HepG2 (cell line): ENCODE data around the gene AARS1. TPM values are rescaled to one million over a fixed set of nuclear protein-coding genes. Genes with fewer than 3 reads are reported as not detected.
A peak's percentile ranks its signal among the peaks of the same experiment; 100 is the strongest.

Source experiments
- ATM ChIP-seq: fragments of 450-650 bp; IDR thresholded peaks from 2 replicates; pipeline ENCODE4 v1.7.1; 2017; ENCODE audit warnings: mild to moderate bottlenecking, borderline replicate concordance
- CHD2 ChIP-seq: IDR thresholded peaks from 2 replicates; pipeline ENCODE4 v1.6.1; 2011; ENCODE audit warnings: low read depth, low read length, improper control_type of control experiment
- FIP1L1 ChIP-seq: fragments of 200-400 bp; formaldehyde crosslinking; IDR thresholded peaks from 2 replicates; pipeline ENCODE4 v1.6.1; 2018; ENCODE audit warnings: low read depth, mild to moderate bottlenecking, low read length, moderate library complexity, borderline replicate concordance; ENCODE audit not compliant: insufficient read depth
- FOXA1 ChIP-seq, 2 experiments: fragments of 450-650 bp in 1 of 2; sonication (generic) in 1 of 2; formaldehyde crosslinking in 1 of 2; IDR thresholded peaks; 2 replicates each; pipeline versions ENCODE4 v1.4.0 to v1.6.1; 2016 to 2020; ENCODE audit warnings: missing genetic modification reagents in 1 of 2
- GMEB1 ChIP-seq: sonication (generic); formaldehyde crosslinking; IDR thresholded peaks from 2 replicates; pipeline ENCODE4 v1.5.1; 2020; ENCODE audit warnings: missing genetic modification reagents, mild to moderate bottlenecking, borderline replicate concordance
- HDAC6 ChIP-seq: fragments of 200-600 bp; sonication (generic); IDR thresholded peaks from 2 replicates; pipeline ENCODE4 v1.7.0; 2017; ENCODE audit warnings: mild to moderate bottlenecking, antibody characterized with exemption, low read length, low read depth
- KMT2B ChIP-seq: IDR thresholded peaks from 2 replicates; pipeline ENCODE4 v1.6.1; 2016; ENCODE audit warnings: missing genetic modification reagents, missing compliant biosample characterization
- NFE2L2 ChIP-seq: fragments of 150-350 bp; IDR thresholded peaks from 2 replicates; pipeline ENCODE4 v1.6.1; 2014; ENCODE audit warnings: low read length
- PCBP2 ChIP-seq: fragments of 200-400 bp; formaldehyde crosslinking; optimal IDR thresholded peaks from 2 replicates; pipeline ENCODE3; 2018; ENCODE audit warnings: low read length, low read depth; ENCODE audit not compliant: poor library complexity, severe bottlenecking
- PPARG ChIP-seq: conservative IDR thresholded peaks from 2 replicates; pipeline ENCODE4 v1.6.1; 2016; ENCODE audit warnings: missing biosample characterization, missing genetic modification reagents
- RBM39 ChIP-seq: fragments of 200-400 bp; formaldehyde crosslinking; IDR thresholded peaks from one replicate; pipeline ENCODE4 v1.6.1; 2018; ENCODE audit warnings: antibody characterized with exemption, mild to moderate bottlenecking, low read depth, low read length; ENCODE audit not compliant: poor library complexity, severe bottlenecking
- RNF2 ChIP-seq: fragments of 450-650 bp; conservative IDR thresholded peaks from 2 replicates; pipeline ENCODE4 v1.6.1; 2016; ENCODE audit warnings: low read depth
- SMARCE1 ChIP-seq: fragments of 450-650 bp; IDR thresholded peaks from 2 replicates; pipeline ENCODE4 v1.6.1; 2017; ENCODE audit warnings: borderline replicate concordance
- TMF1 ChIP-seq: sonication (generic); formaldehyde crosslinking; IDR thresholded peaks from 2 replicates; pipeline ENCODE4 v1.8.1; 2022; ENCODE audit warnings: low read depth, missing genetic modification reagents
- ZFP91 ChIP-seq: sonication (generic); formaldehyde crosslinking; IDR thresholded peaks from 2 replicates; pipeline ENCODE4 v1.9.0; 2022; ENCODE audit warnings: missing genetic modification reagents, mild to moderate bottlenecking, borderline replicate concordance
- ZNF367 ChIP-seq: sonication (generic); formaldehyde crosslinking; IDR thresholded peaks from 2 replicates; pipeline ENCODE4 v1.4.0; 2020; ENCODE audit warnings: missing genetic modification reagents, borderline replicate concordance
- ZSCAN29 ChIP-seq: sonication (generic); formaldehyde crosslinking; conservative IDR thresholded peaks from 2 replicates; pipeline ENCODE4 v1.4.0; 2020; ENCODE audit warnings: mild to moderate bottlenecking, missing genetic modification reagents
- polyA plus RNA-seq, 8 experiments: library from polyadenylated mRNA; depleted of rRNA in 3 of 8; stranded (reverse) in 7 of 8; unstranded in 1 of 8; fragments of >200 nt; fragmentation: Illumina TruSeq in 4 of 8; extraction: Trizol in 4 of 8; gene quantifications; 2 replicates each; pipeline versions ENCODE4 v1.2.1 to v1.2.3, GENCODE V29; 2011 to 2016; ENCODE audit warnings: low read depth in 4 of 8, missing spikeins in 1 of 8, mixed read lengths in 1 of 8; ENCODE audit not compliant: insufficient read depth in 1 of 8
- total RNA-seq, 5 experiments: library from RNA; depleted of rRNA; stranded (reverse); fragments of >200 nt; fragmentation: Illumina TruSeq; extraction: Trizol; gene quantifications; 2 replicates each; pipeline ENCODE4 v1.2.3, GENCODE V29; 2016; ENCODE audit warnings: low read depth in 1 of 5
- TF ChIP-seq, protein P1 (sequence below): IDR thresholded peaks from 2 replicates; pipeline ENCODE4 v1.4.0; 2020; ENCODE audit warnings: mild to moderate bottlenecking, missing genetic modification reagents
- TF ChIP-seq, protein P2 (sequence below): IDR thresholded peaks from 2 replicates; pipeline ENCODE4 v1.6.1; 2016; ENCODE audit warnings: mild to moderate bottlenecking

Gene AARS1
- total and polyA plus RNA-seq, 2 of the 13 experiments (the other 11 are each of a cell fraction or from before 2014, with no cell fraction given): 107 to 132 TPM

DNA sequence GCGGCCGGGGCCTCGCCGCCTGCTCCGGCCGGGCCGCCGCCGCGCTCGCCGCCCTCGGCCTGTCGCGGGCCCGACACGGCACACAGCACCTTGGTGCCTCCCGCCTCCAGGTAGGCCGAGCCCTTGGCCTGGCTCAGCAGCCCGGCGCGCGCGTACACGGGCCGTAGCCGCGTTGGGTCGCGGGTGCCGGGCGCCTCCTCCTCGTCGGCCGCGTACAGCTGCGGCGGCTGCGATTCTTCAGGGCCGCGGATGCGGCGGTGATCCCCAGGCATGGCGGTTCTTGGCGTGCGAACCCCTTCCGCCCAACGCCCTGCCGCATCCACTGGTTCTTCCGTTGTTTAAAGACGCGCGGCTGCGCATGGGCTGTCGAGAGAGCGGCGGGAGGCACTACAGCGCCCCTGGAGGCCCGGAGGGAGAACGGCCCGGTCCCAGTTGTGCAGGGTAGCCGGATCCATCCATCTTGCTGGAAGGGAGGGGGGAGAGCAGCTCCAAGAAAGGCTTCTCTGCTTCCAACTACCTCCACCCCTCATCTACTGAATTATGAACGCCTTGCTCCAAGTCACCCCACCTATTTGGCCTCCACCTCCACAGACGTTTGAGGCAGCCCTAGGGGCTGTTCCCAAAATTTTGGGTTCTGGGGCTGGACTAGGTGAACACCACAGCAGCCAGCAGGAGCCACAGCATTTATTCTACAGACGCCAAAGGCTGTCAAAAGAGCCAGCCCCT, 37.5 kb downstream of the AARS1 start, which contains the start of gene EXOSC6 (continued):
- TF ChIP-seq RNF2 (peak; percentile 70), ZFP91 (peak; percentile 96), ZNF367 (CRISPR knock-in tag) (0 out of 2 replicates have a peak, but pooled peaks have one; percentile 24), CHD2 (peak; percentile 18; the same call in 1 of the 2 replicates), SMARCE1 (no peak), FIP1L1 (peak; percentile 94; the same call in 1 of the 2 replicates), RBM39 (peak; percentile 65), TMF1 (CRISPR knock-in tag) (peak; percentile 90), PCBP2 (no peak), FOXA1 (IDR thresholded peaks at IDR 0.05) (no peak), FOXA1 (CRISPR knock-in tag; IDR thresholded peaks at IDR 0.05) (peak; percentile 78), HDAC6 (no peak), NFE2L2 (no peak), ZSCAN29 (CRISPR knock-in tag) (peak; percentile 81), PPARG (CRISPR knock-in tag) (peak; percentile 86), ATM (no peak), GMEB1 (CRISPR knock-in tag) (peak; percentile 93), KMT2B (CRISPR knock-in tag) (peak; percentile 91)
- TF ChIP-seq, protein P1, sequence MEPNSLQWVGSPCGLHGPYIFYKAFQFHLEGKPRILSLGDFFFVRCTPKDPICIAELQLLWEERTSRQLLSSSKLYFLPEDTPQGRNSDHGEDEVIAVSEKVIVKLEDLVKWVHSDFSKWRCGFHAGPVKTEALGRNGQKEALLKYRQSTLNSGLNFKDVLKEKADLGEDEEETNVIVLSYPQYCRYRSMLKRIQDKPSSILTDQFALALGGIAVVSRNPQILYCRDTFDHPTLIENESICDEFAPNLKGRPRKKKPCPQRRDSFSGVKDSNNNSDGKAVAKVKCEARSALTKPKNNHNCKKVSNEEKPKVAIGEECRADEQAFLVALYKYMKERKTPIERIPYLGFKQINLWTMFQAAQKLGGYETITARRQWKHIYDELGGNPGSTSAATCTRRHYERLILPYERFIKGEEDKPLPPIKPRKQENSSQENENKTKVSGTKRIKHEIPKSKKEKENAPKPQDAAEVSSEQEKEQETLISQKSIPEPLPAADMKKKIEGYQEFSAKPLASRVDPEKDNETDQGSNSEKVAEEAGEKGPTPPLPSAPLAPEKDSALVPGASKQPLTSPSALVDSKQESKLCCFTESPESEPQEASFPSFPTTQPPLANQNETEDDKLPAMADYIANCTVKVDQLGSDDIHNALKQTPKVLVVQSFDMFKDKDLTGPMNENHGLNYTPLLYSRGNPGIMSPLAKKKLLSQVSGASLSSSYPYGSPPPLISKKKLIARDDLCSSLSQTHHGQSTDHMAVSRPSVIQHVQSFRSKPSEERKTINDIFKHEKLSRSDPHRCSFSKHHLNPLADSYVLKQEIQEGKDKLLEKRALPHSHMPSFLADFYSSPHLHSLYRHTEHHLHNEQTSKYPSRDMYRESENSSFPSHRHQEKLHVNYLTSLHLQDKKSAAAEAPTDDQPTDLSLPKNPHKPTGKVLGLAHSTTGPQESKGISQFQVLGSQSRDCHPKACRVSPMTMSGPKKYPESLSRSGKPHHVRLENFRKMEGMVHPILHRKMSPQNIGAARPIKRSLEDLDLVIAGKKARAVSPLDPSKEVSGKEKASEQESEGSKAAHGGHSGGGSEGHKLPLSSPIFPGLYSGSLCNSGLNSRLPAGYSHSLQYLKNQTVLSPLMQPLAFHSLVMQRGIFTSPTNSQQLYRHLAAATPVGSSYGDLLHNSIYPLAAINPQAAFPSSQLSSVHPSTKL (CRISPR knock-in tag): peak; percentile 83
- TF ChIP-seq, protein P2, sequence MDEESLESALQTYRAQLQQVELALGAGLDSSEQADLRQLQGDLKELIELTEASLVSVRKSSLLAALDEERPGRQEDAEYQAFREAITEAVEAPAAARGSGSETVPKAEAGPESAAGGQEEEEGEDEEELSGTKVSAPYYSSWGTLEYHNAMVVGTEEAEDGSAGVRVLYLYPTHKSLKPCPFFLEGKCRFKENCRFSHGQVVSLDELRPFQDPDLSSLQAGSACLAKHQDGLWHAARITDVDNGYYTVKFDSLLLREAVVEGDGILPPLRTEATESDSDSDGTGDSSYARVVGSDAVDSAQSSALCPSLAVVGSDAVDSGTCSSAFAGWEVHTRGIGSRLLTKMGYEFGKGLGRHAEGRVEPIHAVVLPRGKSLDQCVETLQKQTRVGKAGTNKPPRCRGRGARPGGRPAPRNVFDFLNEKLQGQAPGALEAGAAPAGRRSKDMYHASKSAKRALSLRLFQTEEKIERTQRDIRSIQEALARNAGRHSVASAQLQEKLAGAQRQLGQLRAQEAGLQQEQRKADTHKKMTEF: peak; percentile 93
